OCI-LY1 (cell line): ENCODE results near the gene ST3GAL5.
A peak's percentile ranks its signal among the peaks of the same experiment; 100 is the strongest.

Experiments
- H2AFZ ChIP-seq: fragments of 200-600 bp; sonication (generic), shearing (Covaris generic); 2 replicates; pipeline ENCODE4 v1.6.0; 2014; ENCODE audit warnings: antibody characterized with exemption, mild to moderate bottlenecking, low read length
- H3F3A ChIP-seq: fragments of 200-600 bp; sonication (generic), shearing (Covaris generic); 2 replicates; pipeline ENCODE4 v1.6.0; 2014; ENCODE audit warnings: mild to moderate bottlenecking, antibody characterized with exemption, low read length, moderate library complexity; ENCODE audit not compliant: insufficient read depth
- H3K27ac ChIP-seq: fragments of 200-600 bp; sonication (generic); 2 replicates; pipeline ENCODE4 v1.5.1; 2014; ENCODE audit warnings: low read length, mixed run types, mild to moderate bottlenecking, low read depth; ENCODE audit not compliant: poor library complexity, severe bottlenecking
- H3K27me3 ChIP-seq: fragments of 200-600 bp; sonication (generic); 2 replicates; pipeline ENCODE4 v1.6.0; 2014; ENCODE audit warnings: antibody characterized with exemption, mild to moderate bottlenecking, low read length, moderate library complexity; ENCODE audit not compliant: insufficient read depth
- H3K36me3 ChIP-seq: fragments of 200-600 bp; sonication (generic); 2 replicates; pipeline ENCODE4 v1.6.1; 2014; ENCODE audit warnings: mild to moderate bottlenecking, antibody characterized with exemption, low read length, moderate library complexity, mixed read lengths; ENCODE audit not compliant: insufficient read depth
- H3K4me1 ChIP-seq: fragments of 200-600 bp; sonication (generic); 2 replicates; pipeline ENCODE4 v1.5.1; 2014; ENCODE audit warnings: mild to moderate bottlenecking, low read length, moderate library complexity; ENCODE audit not compliant: insufficient read depth, severe bottlenecking
- H3K4me2 ChIP-seq: fragments of 200-600 bp; sonication (generic), shearing (Covaris generic); 2 replicates; pipeline ENCODE4 v1.6.1; 2014; ENCODE audit warnings: low read length
- H3K4me3 ChIP-seq: fragments of 200-600 bp; sonication (generic); 2 replicates; pipeline ENCODE4 v1.5.1; 2014; ENCODE audit warnings: low read length, low read depth, mild to moderate bottlenecking, mixed read lengths; ENCODE audit not compliant: poor library complexity, severe bottlenecking
- H3K79me2 ChIP-seq: fragments of 200-600 bp; shearing (Covaris generic); 2 replicates; pipeline ENCODE4 v1.6.1; 2016; ENCODE audit warnings: mixed run types, low read length, mixed read lengths; ENCODE audit not compliant: insufficient read depth
- H3K9ac ChIP-seq: fragments of 200-600 bp; sonication (generic), shearing (Covaris generic); 2 replicates; pipeline ENCODE4 v1.6.1; 2014; ENCODE audit warnings: mild to moderate bottlenecking, low read length, mixed read lengths
- H3K9me2 ChIP-seq: fragments of 200-600 bp; sonication (generic), shearing (Covaris generic); 2 replicates; pipeline ENCODE4 v1.6.1; 2014; ENCODE audit warnings: low read depth, mild to moderate bottlenecking, low read length, mixed read lengths
- H3K9me3 ChIP-seq: fragments of 200-600 bp; shearing (Covaris generic); 2 replicates; pipeline ENCODE4 v1.6.1; 2014; ENCODE audit warnings: low read length, mixed read lengths
- H4K20me1 ChIP-seq: fragments of 200-600 bp; sonication (generic), shearing (Covaris generic); 2 replicates; pipeline ENCODE4 v1.6.0; 2016; ENCODE audit warnings: mild to moderate bottlenecking, low read length; ENCODE audit not compliant: insufficient read depth
- EZH2 ChIP-seq: fragments of 200-600 bp; sonication (generic), shearing (Covaris generic); IDR thresholded peaks from 2 replicates; pipeline ENCODE4 v1.8.0; 2017; ENCODE audit warnings: borderline replicate concordance, mixed run types, mild to moderate bottlenecking, antibody characterized with exemption, low read length, moderate library complexity, mixed read lengths
- TF ChIP-seq, protein P1 (sequence below): fragments of 200-600 bp; sonication (generic), shearing (Covaris generic); IDR thresholded peaks from 2 replicates; pipeline ENCODE4 v1.5.1; 2017; ENCODE audit warnings: mild to moderate bottlenecking, antibody characterized with exemption, low read length, moderate library complexity, mixed read lengths

The ST3GAL5 gene

GRCh38 chr2:85839461-85839860 is 49.3 kb downstream of the ST3GAL5 start:
- Histone ChIP-seq H3K9me3 (peaks cover 6% of the 10 kb centered on the region; the same call in 1 of the 2 replicates), H3K4me3 (no peak overlapping the region), H3K27me3 (no peaks in the 10 kb centered on the region), H3K27ac (no peak overlapping the region), H3K9me2 (no peaks in the 10 kb centered on the region), H3K79me2 (no peaks in the 10 kb centered on the region), H4K20me1 (no peaks in the 10 kb centered on the region), H3K4me2 (no peak overlapping the region), H2AFZ (no peak overlapping the region), H3F3A (no peaks in the 10 kb centered on the region), H3K4me1 (no peaks in the 10 kb centered on the region), H3K36me3 (peaks cover 5% of the 10 kb centered on the region; the same call in 1 of the 2 replicates), H3K9ac (no peak overlapping the region)
- TF ChIP-seq, protein P1, sequence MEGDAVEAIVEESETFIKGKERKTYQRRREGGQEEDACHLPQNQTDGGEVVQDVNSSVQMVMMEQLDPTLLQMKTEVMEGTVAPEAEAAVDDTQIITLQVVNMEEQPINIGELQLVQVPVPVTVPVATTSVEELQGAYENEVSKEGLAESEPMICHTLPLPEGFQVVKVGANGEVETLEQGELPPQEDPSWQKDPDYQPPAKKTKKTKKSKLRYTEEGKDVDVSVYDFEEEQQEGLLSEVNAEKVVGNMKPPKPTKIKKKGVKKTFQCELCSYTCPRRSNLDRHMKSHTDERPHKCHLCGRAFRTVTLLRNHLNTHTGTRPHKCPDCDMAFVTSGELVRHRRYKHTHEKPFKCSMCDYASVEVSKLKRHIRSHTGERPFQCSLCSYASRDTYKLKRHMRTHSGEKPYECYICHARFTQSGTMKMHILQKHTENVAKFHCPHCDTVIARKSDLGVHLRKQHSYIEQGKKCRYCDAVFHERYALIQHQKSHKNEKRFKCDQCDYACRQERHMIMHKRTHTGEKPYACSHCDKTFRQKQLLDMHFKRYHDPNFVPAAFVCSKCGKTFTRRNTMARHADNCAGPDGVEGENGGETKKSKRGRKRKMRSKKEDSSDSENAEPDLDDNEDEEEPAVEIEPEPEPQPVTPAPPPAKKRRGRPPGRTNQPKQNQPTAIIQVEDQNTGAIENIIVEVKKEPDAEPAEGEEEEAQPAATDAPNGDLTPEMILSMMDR = no peak
- no peak for TF ChIP-seq EZH2

DNA sequence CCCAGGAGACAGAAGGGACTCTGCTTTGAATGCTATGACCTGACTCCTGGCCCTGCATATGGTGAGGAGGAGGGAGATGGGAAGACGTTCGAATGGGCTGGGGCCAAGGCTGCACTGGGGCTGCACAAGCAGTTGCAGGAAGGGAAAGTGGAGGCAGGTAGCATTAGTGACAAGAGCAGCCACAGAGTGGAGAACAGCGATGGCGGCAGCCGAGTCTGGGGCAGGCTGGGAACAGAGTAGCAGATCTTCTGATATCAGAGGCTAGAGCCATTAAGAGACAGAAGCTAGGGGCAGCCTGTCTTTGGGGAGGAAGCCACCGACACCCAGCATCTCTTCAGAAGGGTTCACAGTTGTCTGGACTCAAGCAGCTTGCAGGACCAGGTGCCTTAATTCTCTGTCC is 50.1 kb downstream of the ST3GAL5 start:
- H3F3A ChIP-seq = no peaks in the 10 kb centered on the region
- H3K4me1 ChIP-seq = no peaks in the 10 kb centered on the region
- H3K79me2 ChIP-seq = no peaks in the 10 kb centered on the region
- TF ChIP-seq, protein P1 = no peak
- no peak for TF ChIP-seq EZH2
- H3K4me2 ChIP-seq = no peak overlapping the region
- H3K9me2 ChIP-seq = no peaks in the 10 kb centered on the region
- H3K27me3 ChIP-seq = no peaks in the 10 kb centered on the region
- no peak overlapping the region for H2AFZ ChIP-seq
- H3K27ac ChIP-seq = no peak overlapping the region
- no peaks in the 10 kb centered on the region for H3K36me3 ChIP-seq
- no peak overlapping the region for H3K4me3 ChIP-seq
- peaks cover 6% of the 10 kb centered on the region; the same call in 1 of the 2 replicates for H3K9me3 ChIP-seq
- no peak overlapping the region for H3K9ac ChIP-seq
- no peaks in the 10 kb centered on the region for H4K20me1 ChIP-seq

GRCh38 chr2:85838181-85838580 is 50.6 kb downstream of the ST3GAL5 start:
- Histone ChIP-seq H3K79me2 (no peaks in the 10 kb centered on the region), H3K9me2 (no peaks in the 10 kb centered on the region), H3K27me3 (no peaks in the 10 kb centered on the region), H3K4me2 (no peak overlapping the region), H3K36me3 (no peaks in the 10 kb centered on the region), H3K4me3 (no peak overlapping the region), H2AFZ (no peak overlapping the region), H3K9ac (no peak overlapping the region), H3K9me3 (peaks cover 6% of the 10 kb centered on the region; the same call in 1 of the 2 replicates), H4K20me1 (no peaks in the 10 kb centered on the region), H3F3A (no peaks in the 10 kb centered on the region), H3K27ac (no peak overlapping the region), H3K4me1 (no peaks in the 10 kb centered on the region)
- no peak for TF ChIP-seq EZH2
- TF ChIP-seq, protein P1 = peak; percentile 61
